GM12872 (cell line): ENCODE results near the gene NOL4L.

Experiments used
- CTCF ChIP-seq: IDR thresholded peaks from 3 replicates; pipeline ENCODE4 v1.5.1; 2011; ENCODE audit warnings: low read depth, mild to moderate bottlenecking, low read length, moderate library complexity; ENCODE audit not compliant: insufficient read depth

NOL4L gene

GRCh38 chr20:32449890-32450401, 135.2 kb downstream of the NOL4L start:
- no peak for TF ChIP-seq CTCF

GRCh38 chr20:32449057-32449889, 135.9 kb downstream of the NOL4L start:
- TF ChIP-seq CTCF = no peak

GRCh38 chr20:32448306-32449056, 136.7 kb downstream of the NOL4L start:
- TF ChIP-seq CTCF = no peak

GRCh38 chr20:32447136-32448027, 137.8 kb downstream of the NOL4L start:
- no peak for TF ChIP-seq CTCF

GRCh38 chr20:32446301-32447100, 138.6 kb downstream of the NOL4L start:
- no peak for TF ChIP-seq CTCF

- TF ChIP-seq CTCF = no peak
Measured at GRCh38 chr20:32445539-32446273, 139.4 kb downstream of the NOL4L start.
